Measurements from ENCODE around the gene SNX32.

GRCh38 chr11:65852508-65853245 lies 18.9 kb downstream of the SNX32 start:
- TF ChIP-seq, protein P1, sequence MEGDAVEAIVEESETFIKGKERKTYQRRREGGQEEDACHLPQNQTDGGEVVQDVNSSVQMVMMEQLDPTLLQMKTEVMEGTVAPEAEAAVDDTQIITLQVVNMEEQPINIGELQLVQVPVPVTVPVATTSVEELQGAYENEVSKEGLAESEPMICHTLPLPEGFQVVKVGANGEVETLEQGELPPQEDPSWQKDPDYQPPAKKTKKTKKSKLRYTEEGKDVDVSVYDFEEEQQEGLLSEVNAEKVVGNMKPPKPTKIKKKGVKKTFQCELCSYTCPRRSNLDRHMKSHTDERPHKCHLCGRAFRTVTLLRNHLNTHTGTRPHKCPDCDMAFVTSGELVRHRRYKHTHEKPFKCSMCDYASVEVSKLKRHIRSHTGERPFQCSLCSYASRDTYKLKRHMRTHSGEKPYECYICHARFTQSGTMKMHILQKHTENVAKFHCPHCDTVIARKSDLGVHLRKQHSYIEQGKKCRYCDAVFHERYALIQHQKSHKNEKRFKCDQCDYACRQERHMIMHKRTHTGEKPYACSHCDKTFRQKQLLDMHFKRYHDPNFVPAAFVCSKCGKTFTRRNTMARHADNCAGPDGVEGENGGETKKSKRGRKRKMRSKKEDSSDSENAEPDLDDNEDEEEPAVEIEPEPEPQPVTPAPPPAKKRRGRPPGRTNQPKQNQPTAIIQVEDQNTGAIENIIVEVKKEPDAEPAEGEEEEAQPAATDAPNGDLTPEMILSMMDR (IDR thresholded peaks at IDR 0.05) = no peak
- no peak for TF ChIP-seq POLR2A (IDR thresholded peaks at IDR 0.05)

All from lower leg skin (tissue), 3 donors.